ENCODE results near the gene ZNF750.

Gene ZNF750

DNA sequence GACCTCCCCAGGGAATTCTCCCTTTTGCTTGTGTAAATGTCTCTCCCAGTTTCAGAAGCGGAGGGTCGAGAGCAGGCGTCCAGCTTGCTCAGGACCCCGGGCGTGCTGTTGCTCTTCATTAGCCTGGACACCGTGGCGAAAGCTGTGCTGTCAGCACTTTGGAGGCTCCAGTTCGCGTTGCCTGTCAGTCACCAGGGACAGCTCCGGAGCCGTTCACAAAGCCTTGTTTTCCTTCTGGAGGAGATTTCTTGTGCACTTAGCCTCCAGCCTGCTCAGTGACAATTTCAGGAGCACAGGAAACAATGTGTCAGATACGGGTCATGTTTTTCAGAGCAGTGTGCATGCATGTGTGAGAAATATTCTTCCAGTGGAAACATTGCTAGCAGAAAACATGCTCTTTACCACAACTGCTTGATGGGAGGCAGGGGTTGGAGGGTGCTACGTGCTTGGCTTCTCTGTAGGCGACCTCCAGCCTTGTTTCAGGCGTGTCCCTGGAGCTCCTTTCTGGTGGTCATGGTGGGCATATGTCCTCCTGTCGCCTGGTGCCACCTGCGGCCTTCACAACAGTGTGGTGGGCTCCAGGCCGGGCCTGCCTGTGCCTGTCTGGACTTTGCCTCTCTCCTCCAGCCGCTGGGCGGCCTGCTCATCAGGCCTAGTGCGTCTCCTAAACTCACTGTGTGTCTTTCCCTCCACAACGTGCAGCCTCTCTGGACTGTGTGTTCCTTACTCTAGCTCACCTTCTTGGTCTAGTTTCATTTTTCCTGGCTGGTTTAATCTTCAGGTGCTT lies 29.0 kb downstream of the ZNF750 start:
- DNase-seq: no peak

GRCh38 chr17:82808921-82809905 lies 30.6 kb downstream of the ZNF750 start:
- DNase-seq: peak; percentile 13

- no peak for DNase-seq
These were observed 31.8 kb downstream of the ZNF750 start for GRCh38 chr17:82808006-82808405.

GRCh38 chr17:82807562-82807961 lies 32.3 kb downstream of the ZNF750 start:
- DNase-seq: no peak

- DNase-seq: no peak
These were observed 32.7 kb downstream of the ZNF750 start for GRCh38 chr17:82807101-82807500.

DNA sequence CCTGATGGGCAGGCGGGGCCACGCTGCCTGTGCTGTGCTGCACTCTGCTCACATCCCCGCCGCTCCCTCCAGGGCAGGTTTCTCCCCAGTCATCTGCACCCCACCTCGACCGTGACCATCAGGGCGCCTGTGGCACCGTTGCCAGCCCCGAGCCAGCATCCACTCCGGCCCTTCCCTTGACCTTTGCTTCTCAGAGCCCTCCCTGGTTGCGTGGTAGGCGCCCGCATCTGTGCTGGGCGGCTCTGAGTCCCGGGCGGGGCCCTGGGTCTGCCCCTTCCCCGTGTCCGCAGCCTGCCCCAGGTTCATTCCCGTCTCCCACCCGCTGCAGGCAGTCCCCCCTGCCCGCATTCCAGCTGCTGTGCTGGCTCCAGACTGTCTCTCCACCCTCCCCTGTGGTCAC lies 33.2 kb downstream of the ZNF750 start:
- no peak for DNase-seq

DNA sequence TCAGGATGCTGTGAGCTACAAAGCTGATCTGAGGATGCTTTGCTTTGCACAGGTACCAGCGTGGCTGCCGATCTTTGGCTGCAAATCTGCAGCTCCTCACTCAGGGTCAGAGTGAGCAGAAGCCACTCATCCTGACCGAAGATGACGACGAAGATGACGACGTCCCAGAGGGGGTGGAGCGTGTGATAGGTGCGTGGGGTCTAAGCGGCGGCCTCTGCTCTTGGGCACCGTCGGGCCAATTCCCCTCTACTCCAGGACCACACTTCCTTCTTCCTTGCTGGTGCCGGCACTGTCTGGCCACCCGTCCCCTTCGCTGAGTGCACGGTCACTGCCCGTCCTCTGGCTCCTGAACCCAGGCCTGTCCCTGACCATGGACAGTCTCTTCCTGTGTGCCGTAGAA lies 34.0 kb downstream of the ZNF750 start:
- DNase-seq: no peak

DNA sequence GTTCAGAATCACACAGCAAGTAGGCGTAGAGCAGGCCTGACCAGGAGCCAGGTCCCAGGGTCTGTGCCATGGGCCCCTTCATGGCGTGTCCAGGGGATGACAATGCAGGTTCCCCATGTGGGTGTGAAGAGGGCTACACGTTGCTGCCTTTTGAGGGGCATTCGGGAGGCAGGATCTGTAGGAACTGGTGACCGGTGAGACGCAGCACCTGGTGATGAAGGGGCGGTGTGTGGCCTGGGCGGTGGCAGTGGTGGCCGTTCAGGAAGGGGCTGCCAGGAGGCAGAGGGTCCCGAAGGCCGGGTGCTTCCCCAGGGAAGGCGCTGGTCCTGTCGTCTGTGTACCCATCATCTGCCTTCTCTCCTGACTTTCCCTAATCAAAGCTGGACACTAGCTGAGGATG lies 34.6 kb downstream of the ZNF750 start:
- no peak for DNase-seq

DNA sequence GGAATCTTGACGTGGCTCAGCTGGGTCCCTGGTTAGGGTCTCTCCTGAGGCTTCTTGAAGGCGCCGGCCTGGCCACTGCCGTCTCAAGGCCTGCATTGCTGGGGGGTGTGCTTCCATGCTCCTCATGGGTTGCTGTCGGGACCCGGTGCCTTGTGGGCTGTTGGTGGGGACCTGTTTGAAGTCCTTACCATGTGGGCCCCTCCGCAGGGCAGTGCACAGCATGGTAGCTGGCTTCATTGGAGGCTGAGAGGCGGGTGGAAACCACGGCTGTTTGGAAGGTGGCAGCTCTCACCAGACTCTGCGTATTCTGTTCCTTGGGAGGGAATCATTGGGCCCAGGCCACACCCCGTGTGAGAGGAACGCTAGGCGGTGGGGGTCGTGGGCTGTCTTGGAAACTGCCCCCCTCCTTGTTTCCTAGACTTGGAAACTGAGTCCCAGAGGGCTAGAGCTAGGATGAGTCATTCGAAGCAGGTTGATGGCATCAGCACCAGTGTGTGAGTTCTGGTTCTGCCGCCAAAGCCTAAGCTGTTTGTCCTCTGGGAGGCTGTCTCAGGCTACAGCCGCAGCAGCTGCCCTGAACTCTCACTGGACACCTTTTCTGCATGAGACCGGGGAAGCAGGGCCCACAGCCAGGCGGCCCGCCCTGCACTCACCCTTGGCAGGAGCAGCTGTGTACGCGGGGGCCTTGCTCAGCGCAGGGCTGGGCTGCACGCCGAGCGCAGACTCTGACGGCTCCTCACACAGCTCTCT lies 35.2 kb downstream of the ZNF750 start:
- DNase-seq: peak; percentile 31

DNA sequence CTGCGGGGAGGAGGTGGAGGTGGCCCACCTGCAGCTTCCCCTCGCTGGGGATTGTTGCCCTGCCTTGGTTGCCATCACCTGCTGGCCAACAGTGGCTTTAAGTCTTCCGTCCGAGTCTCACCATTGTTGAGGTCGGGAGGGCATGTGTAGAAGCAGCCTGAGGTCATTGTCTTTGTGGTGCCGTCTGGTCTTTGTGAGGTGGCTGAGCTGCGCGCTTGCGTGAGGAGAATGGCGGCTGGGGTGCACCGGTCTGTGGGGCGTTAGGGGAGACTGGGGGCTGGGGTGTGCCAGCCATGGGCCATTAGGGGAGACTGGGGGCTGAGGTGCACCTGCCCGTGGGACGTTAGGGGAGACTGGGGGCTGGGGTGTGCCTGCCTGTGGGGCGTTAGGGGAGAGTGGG lies 36.2 kb downstream of the ZNF750 start:
- no peak for DNase-seq

DNA sequence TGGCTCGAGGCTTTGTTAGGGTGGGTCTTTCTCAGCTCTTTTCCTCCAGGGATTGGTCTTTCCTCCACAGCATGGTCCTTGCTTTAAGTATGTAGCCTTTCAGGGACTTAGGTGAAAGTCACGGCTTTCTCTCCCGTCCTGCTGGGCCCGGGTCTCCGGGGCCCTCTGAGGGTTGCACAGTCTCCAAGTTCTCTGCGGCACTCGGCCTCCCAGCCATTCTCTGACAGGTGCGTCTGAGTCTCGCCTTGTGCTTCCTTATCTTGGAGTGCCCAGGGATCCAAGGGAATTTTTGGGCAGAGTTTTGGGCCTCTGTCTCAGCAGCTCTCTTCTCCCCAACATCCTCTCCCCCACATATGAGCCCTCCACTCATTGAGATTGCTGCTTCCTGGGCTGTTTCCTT lies 36.6 kb downstream of the ZNF750 start:
- DNase-seq: no peak

DNA sequence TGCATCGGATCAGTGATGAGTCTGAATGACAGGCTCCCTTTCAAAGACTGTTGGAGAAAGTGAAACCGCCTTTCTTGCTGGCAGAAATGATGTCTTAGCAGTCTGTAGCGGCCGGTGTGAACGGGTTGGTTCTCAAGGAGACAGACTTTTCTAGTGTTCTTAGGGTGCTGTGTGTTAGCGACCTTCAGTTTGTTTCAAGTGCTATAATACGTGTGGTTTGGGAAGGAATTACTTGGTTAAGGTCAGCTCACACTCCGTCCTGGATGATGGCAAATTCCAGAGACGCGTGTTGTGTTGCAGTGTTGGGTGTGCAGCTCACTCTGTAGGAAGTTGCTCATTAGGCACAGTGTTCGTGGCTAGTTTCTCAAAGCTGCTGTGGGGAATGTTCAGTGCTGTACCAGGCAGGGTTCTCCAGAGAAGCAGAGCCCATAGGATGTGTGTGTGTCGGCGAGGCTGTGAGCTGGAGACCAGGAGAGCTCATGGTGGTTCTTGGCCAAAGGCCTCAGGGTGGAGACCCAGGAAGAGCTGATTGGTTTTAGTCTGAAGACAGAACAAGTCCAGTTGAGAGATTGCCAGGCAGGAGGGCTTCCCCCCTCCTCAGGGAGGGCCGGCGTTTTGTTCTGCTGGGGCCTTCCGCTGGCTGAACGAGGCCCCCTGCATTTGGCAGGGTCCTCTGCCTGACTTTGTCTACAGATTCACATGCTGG lies 37.6 kb downstream of the ZNF750 start:
- DNase-seq: no peak

DNA sequence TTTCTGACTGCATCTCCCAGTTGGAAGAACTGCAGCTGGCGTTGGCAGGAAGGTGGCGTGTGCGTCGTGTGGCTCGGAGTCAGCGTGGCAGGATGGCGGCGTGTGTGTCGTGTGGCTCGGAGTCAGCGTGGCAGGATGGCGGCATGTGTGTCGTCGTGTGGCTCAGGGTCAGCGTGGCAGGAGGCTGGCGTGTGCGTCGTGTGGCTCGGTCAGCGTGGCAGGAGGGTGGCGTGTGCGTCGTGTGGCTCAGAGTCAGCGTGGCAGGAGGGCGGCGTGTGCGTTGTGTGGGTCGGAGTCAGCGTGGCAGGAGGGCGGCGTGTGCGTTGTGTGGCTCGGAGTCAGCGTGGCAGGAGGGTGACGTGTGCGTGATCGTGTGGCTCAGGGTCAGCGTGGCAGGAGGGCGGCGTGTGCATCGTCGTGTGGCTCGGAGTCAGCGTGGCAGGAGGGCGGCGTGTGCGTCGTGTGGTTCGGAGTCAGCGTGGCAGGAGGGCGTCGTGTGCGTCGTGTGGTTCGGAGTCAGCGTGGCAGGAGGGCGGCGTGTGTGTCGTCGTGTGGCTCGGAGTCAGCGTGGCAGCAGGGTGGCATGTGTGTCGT lies 38.3 kb downstream of the ZNF750 start:
- DNase-seq: no peak

DNA sequence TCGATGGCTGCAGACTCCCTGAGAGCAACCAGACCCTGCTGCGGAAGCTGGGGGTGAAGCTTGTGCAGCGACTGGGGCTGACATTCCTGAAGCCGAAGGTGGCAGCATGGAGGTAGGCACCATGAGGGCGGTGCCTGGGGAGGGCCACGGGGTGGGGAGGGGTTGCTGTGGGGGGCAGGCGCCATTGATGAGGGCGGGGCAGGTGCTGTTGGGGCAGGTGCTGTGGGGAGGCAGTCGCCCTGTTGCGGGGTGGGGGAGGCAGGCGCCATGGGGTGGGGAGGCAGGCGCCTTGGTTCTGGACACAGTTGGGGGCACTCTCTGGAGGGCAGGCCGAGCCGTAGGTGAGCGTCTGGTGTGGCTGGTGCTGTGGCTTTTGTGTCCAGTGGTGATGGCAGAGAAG lies 38.9 kb downstream of the ZNF750 start:
- no peak for DNase-seq

GRCh38 chr17:82799591-82799990 lies 40.2 kb downstream of the ZNF750 start:
- no peak for DNase-seq

GRCh38 chr17:82798752-82799151 lies 41.1 kb downstream of the ZNF750 start:
- DNase-seq: no peak

- no peak for DNase-seq
These were observed 42.8 kb downstream of the ZNF750 start for GRCh38 chr17:82797061-82797460.

DNA sequence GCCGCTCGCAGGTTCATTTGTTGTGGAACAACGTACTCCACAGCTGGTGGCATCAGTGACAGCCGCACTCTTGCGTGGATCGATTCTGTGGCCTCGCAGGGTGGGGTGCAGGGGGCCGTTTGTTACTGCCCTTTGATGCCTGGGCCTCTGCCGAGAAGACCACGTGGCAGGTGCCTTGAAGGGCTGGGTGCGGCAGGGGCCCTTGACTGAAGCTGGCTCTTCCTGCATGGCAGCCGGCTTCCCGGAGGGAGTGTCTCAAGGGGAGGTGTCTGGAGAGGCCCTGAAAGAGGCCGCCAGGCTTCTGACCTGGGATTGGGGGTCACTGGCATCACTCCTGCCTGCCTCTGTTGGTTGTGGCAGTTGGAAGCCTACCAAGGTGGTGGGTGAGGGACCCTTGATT lies 44.2 kb downstream of the ZNF750 start:
- DNase-seq: no peak

DNA sequence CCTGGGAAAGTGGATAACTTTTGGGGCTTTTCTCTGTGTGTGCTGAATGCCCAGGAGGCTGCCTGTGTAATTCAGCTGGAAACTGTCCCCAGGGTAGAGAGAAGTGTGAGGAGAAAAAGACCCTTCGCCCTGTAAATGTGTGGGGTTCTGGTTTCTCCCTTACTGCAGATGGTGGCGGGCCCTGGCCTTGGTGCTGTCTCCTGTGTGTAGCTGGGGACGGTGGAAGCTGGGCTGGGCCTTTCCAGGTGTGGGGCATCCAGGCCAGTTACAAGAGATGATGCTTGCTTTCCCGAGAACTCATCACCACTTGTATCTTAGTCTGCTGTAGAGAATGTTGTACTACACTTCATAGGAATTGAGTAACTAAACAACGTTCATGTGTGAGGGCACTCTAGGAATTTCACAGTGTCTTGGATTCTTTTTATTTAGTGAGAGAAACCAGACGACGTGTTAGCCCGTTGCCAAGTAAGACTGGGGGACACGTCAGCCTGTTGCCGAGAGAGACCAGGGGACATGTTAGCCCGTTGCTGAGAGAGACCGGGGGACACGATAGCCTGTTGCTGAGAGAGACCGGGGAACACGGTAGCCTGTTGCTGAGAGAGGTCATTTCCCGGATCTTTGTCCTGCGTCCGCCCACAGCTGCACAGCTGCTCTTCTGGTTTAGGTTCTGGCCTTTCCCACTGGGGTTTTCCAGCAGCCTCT lies 44.9 kb downstream of the ZNF750 start:
- DNase-seq: no peak

- peak; percentile 58 for DNase-seq
These were observed 45.7 kb downstream of the ZNF750 start for GRCh38 chr17:82793974-82794630.

GRCh38 chr17:82791532-82791931 lies 48.3 kb downstream of the ZNF750 start:
- no peak for DNase-seq

Measured in NCI-H1092 treated with DMSO at 0.1 percent for 48 hours (cell line).